HuH-7.5 (cell line): ENCODE data around the gene CRY2.
A peak's percentile ranks its signal among the peaks of the same experiment; 100 is the strongest.
"Not testable (repeated sequence)": the region's sequence is repeated elsewhere in the genome, so short reads cannot be mapped to it uniquely, and the experiment has no call there.

Experiments
- DNase-seq: peaks from one replicate; pipeline ENCODE4 v3.0.0; 2011; ENCODE audit warnings: low spot score

Gene CRY2

GRCh38 chr11:45899448-45900174 lies 52.3 kb downstream of the CRY2 start:
- DNase-seq: peak; percentile 90

- not testable (repeated sequence) for DNase-seq
Observed at GRCh38 chr11:45900175-45900800, 53.0 kb downstream of the CRY2 start.

GRCh38 chr11:45900916-45901617 lies 53.8 kb downstream of the CRY2 start:
- no peak for DNase-seq

- DNase-seq: no peak
Observed at GRCh38 chr11:45901626-45902025, 54.4 kb downstream of the CRY2 start.

GRCh38 chr11:45902452-45903380 lies 55.4 kb downstream of the CRY2 start:
- no peak for DNase-seq

GRCh38 chr11:45904309-45904915 lies 57.1 kb downstream of the CRY2 start:
- no peak for DNase-seq

GRCh38 chr11:45905095-45905494 lies 57.8 kb downstream of the CRY2 start:
- no peak for DNase-seq

- DNase-seq: not testable (repeated sequence)
Observed at GRCh38 chr11:45905576-45905975, 58.3 kb downstream of the CRY2 start.

- no peak for DNase-seq
Observed at GRCh38 chr11:45906096-45906682, 58.9 kb downstream of the CRY2 start.

- DNase-seq: no peak
Observed at GRCh38 chr11:45906965-45907611, 59.8 kb downstream of the CRY2 start, which contains the start of gene FREY1. TSS of gene FREY1 (minus strand) at chr11:45907271. CDS start at chr11:45907245, 26 bp downstream.

GRCh38 chr11:45907911-45908370 lies 60.7 kb downstream of the CRY2 start:
- no peak for DNase-seq

GRCh38 chr11:45909594-45910475 lies 62.6 kb downstream of the CRY2 start:
- no peak for DNase-seq

- no peak for DNase-seq
Observed at GRCh38 chr11:45910623-45911022, 63.3 kb downstream of the CRY2 start.

GRCh38 chr11:45913514-45913913 lies 66.2 kb downstream of the CRY2 start:
- DNase-seq: no peak

- no peak for DNase-seq
Observed at GRCh38 chr11:45913942-45914635, 66.8 kb downstream of the CRY2 start.

GRCh38 chr11:45915446-45915845 lies 68.2 kb downstream of the CRY2 start:
- DNase-seq: no peak

GRCh38 chr11:45917286-45917622 lies 70.0 kb downstream of the CRY2 start:
- DNase-seq: no peak

GRCh38 chr11:45917623-45918330 lies 70.5 kb downstream of the CRY2 start, which contains the start of gene PEX16:
TSS of gene PEX16 (minus strand) at chr11:45917877. CDS start at chr11:45917811, 66 bp downstream.
- peak; percentile 96 for DNase-seq
